ENCODE data around the gene MIA. TPM values are rescaled to one million over a fixed set of nuclear protein-coding genes. Genes with fewer than 3 reads are reported as not detected.

The MIA gene
- total and polyA plus RNA-seq, 9 of the 15 experiments (the other 6 are each of a cell fraction or from before 2014, with no cell fraction given): 0.21 TPM; not detected in 8

- TF ChIP-seq NFRKB (IDR thresholded peaks at IDR 0.05; ENCODE audit: low read depth): no peak
- TF ChIP-seq CGGBP1 (CRISPR knock-in tag; IDR thresholded peaks at IDR 0.05): no peak
These were observed 2.3 kb downstream of the MIA start (continued) for GRCh38 chr19:40777645-40777936.

GRCh38 chr19:40777937-40778705 lies 2.8 kb downstream of the MIA start, which contains the start of gene RAB4B:
TSS of gene RAB4B (plus strand) at chr19:40778247. CDS start at chr19:40778376, 129 bp downstream.
- CTCF ChIA-PET (ENCODE audit: low intra/inter-chr PET ratio): no interaction called here
- FAIRE-seq: no peak
- peak within 1 kb of the TSS; percentile 97 for H2AFZ ChIP-seq (ENCODE audit: low read depth, low read length)
- BruUV-seq (replicated peaks): no TSS peak
- in situ Hi-C loops (cut with MboI) (no loop called here), intact Hi-C loops (cut with micrococcal nuclease) (loop anchor here (1.0 kb wide), 1 partner anchor 20 kb away; no protein-coding TSS in a partner anchor)
- DNase-seq (ENCODE audit: extremely low read depth in 1 of 4, low spot score in 3 of 4): peak; percentile 96 to 100 (median 97)
- POLR2A ChIA-PET: interaction anchor here (0.6 to 3.1 kb wide), 22 partner anchors 8 to 441 kb away, joined by 3 to 26 read pairs (median 5); partner anchors contain the start of genes ACTMAP, AXL, EGLN2 and SNRPA
- peak within 1 kb of the TSS; percentile 82 to 90 for H3K9ac ChIP-seq (ENCODE audit: insufficient read depth in 1 of 2, low read depth in 2 of 2, low read length in 2 of 2)
- peak within 1 kb of the TSS; percentile 84 for H3K4me3 ChIP-seq
- H3K27me3 ChIP-seq (ENCODE audit: control insufficient read depth in 2 of 2, insufficient read depth in 2 of 2, low read length in 2 of 2): no peaks in the 10 kb centered on the region
- H3K4me1 ChIP-seq (replicated peaks in 1 of 2; ENCODE audit: control insufficient read depth in 2 of 2, insufficient read depth in 2 of 2, low read length in 2 of 2): peaks cover 12 to 18% of the 10 kb centered on the region in 2 experiments; a peak in 3 of 5 replicates
- H3K79me2 ChIP-seq (ENCODE audit: control insufficient read depth, insufficient read depth, low read length): no peaks in the 10 kb centered on the region
- peak; percentile 92 for ATAC-seq
- no peaks in the 10 kb centered on the region for H3K36me3 ChIP-seq (ENCODE audit: control insufficient read depth, insufficient read depth, low read length)
- H3K9me3 ChIP-seq (replicated peaks; ENCODE audit: control insufficient read depth, insufficient read depth, low read depth, low read length): no peaks in the 10 kb centered on the region
- peak within 1 kb of the TSS; percentile 90 for H3K27ac ChIP-seq (ENCODE audit: extremely low read depth, low read depth, low read length)
- H3K9me1 ChIP-seq (ENCODE audit: control insufficient read depth, insufficient read depth, low read length): no peaks in the 10 kb centered on the region
- H4K20me1 ChIP-seq (replicated peaks; ENCODE audit: control insufficient read depth, insufficient read depth, low read length): no peaks in the 10 kb centered on the region
- peak within 1 kb of the TSS; percentile 100 for H3K4me2 ChIP-seq (ENCODE audit: insufficient read depth, low read length)
- WGBS (ENCODE audit: insufficient coverage, low coverage, missing lambda C conversion rate): 0% methylated on average over 36 of the region's 56 CpGs
- TF ChIP-seq SIN3A (IDR thresholded peaks at IDR 0.05; ENCODE audit: borderline replicate concordance in 2 of 2, control insufficient read depth in 1 of 2, low read depth in 2 of 2, low read length in 2 of 2) (peak; percentile 80 to 88; a peak in 2 of 4 replicates), RBFOX2 (IDR thresholded peaks at IDR 0.05; ENCODE audit: low read depth, low read length) (peak; percentile 87), DMBX1 (CRISPR knock-in tag; IDR thresholded peaks at IDR 0.05; ENCODE audit: borderline replicate concordance) (no peak), ATF6 (CRISPR knock-in tag; IDR thresholded peaks at IDR 0.05) (peak; percentile 89; the same call in 1 of the 2 replicates), CXXC5 (CRISPR knock-in tag; IDR thresholded peaks at IDR 0.05) (peak; percentile 91), REST (IDR thresholded peaks at IDR 0.05; ENCODE audit: borderline replicate concordance) (no peak), REST (CRISPR knock-in tag; IDR thresholded peaks at IDR 0.05; ENCODE audit: low read depth) (no peak)

Measured in K562 (cell line).